Trophoblast cell (in vitro differentiated cells and primary cell): ENCODE measurements around the gene MAP1A.

Source experiments
- DNase-seq, 2 donors: peaks; one replicate each; pipeline ENCODE4 v3.0.0-alpha.2; 2016
- H2AFZ ChIP-seq: 2 replicates; pipeline ENCODE4 v1.6.1; 2013; ENCODE audit warnings: low read length, moderate library complexity, mild to moderate bottlenecking; ENCODE audit not compliant: insufficient read depth, poor library complexity
- H2AK5ac ChIP-seq: 2 replicates; pipeline ENCODE4 v1.6.1; 2013; ENCODE audit warnings: mild to moderate bottlenecking, low read length
- H2BK120ac ChIP-seq: 2 replicates; pipeline ENCODE4 v1.6.1; 2013; ENCODE audit warnings: low read length, mild to moderate bottlenecking, moderate library complexity; ENCODE audit not compliant: insufficient read depth, poor library complexity
- H2BK12ac ChIP-seq: 2 replicates; pipeline ENCODE4 v1.6.1; 2013; ENCODE audit warnings: mild to moderate bottlenecking, low read length, moderate library complexity
- H2BK5ac ChIP-seq: 2 replicates; pipeline ENCODE4 v1.6.1; 2013; ENCODE audit warnings: low read length, low read depth, moderate library complexity, mild to moderate bottlenecking; ENCODE audit not compliant: poor library complexity
- H3K14ac ChIP-seq: 2 replicates; pipeline ENCODE4 v1.6.1; 2013; ENCODE audit warnings: mild to moderate bottlenecking, low read length
- H3K18ac ChIP-seq: 2 replicates; pipeline ENCODE4 v1.6.1; 2013; ENCODE audit warnings: mild to moderate bottlenecking, low read length
- H3K23ac ChIP-seq: 2 replicates; pipeline ENCODE4 v1.6.1; 2013; ENCODE audit warnings: low read length
- H3K27ac ChIP-seq: 2 replicates; pipeline ENCODE4 v1.5.1; 2013; ENCODE audit warnings: low read depth, mild to moderate bottlenecking, inconsistent platforms, low read length, moderate library complexity
- H3K27me3 ChIP-seq: 2 replicates; pipeline ENCODE4 v1.6.1; 2013; ENCODE audit warnings: inconsistent platforms, mild to moderate bottlenecking, low read length, moderate library complexity; ENCODE audit not compliant: insufficient read depth
- H3K36me3 ChIP-seq, 2 experiments: 1 replicate in 1 of 2; 2 replicates in 1 of 2; pipeline ENCODE4 v1.6.1; 2013; ENCODE audit warnings: low read length in 2 of 2, mild to moderate bottlenecking in 2 of 2, moderate library complexity in 1 of 2; ENCODE audit not compliant: insufficient read depth in 2 of 2, control insufficient read depth in 1 of 2
- H3K4ac ChIP-seq: 2 replicates; pipeline ENCODE4 v1.6.1; 2013; ENCODE audit warnings: low read depth, mild to moderate bottlenecking, low read length, moderate library complexity
- H3K4me1 ChIP-seq, 2 experiments: 1 replicate in 1 of 2; 2 replicates in 1 of 2; pipeline ENCODE4 v1.6.1; 2013; ENCODE audit warnings: low read length in 2 of 2, mild to moderate bottlenecking in 2 of 2, moderate library complexity in 1 of 2; ENCODE audit not compliant: insufficient read depth in 2 of 2, control insufficient read depth in 1 of 2
- H3K4me2 ChIP-seq: 2 replicates; pipeline ENCODE4 v1.6.1; 2013; ENCODE audit warnings: inconsistent platforms, mild to moderate bottlenecking, low read length, moderate library complexity
- H3K4me3 ChIP-seq: 2 replicates; pipeline ENCODE4 v1.5.1; 2013; ENCODE audit warnings: mild to moderate bottlenecking, low read depth, low read length, inconsistent platforms
- H3K79me1 ChIP-seq: one replicate; pipeline ENCODE4 v1.6.1; 2013; ENCODE audit warnings: low read length
- H3K79me2 ChIP-seq: 2 replicates; pipeline ENCODE4 v1.6.1; 2013; ENCODE audit warnings: low read length, mild to moderate bottlenecking; ENCODE audit not compliant: control insufficient read depth, insufficient read depth, poor library complexity
- H3K9ac ChIP-seq: 2 replicates; pipeline ENCODE4 v1.6.1; 2013; ENCODE audit warnings: mild to moderate bottlenecking, low read length
- H3K9me3 ChIP-seq: 2 replicates; pipeline ENCODE4 v1.6.1; 2013; ENCODE audit warnings: low read depth, mild to moderate bottlenecking, control low read depth, inconsistent platforms, low read length; ENCODE audit not compliant: insufficient read depth
- H4K12ac ChIP-seq: 2 replicates; pipeline ENCODE4 v1.6.1; 2013; ENCODE audit warnings: low read depth, mild to moderate bottlenecking, low read length, moderate library complexity
- H4K8ac ChIP-seq: 2 replicates; pipeline ENCODE4 v1.6.1; 2013; ENCODE audit warnings: low read depth, mild to moderate bottlenecking, low read length, moderate library complexity
- H4K91ac ChIP-seq: one replicate; pipeline ENCODE4 v1.6.1; 2013; ENCODE audit warnings: low read depth, mild to moderate bottlenecking, low read length, moderate library complexity
- WGBS: extraction: QIAGEN DNeasy Blood & Tissue Kit; methylation state at CpG from one replicate; pipeline ENCODE4 v1.1.7; 2013; ENCODE audit warnings: missing lambda C conversion rate; ENCODE audit not compliant: insufficient read length, insufficient coverage; ENCODE audit errors: extremely low coverage; 5-methylcytosine and 5-hydroxymethylcytosine counted together

Gene MAP1A

DNA sequence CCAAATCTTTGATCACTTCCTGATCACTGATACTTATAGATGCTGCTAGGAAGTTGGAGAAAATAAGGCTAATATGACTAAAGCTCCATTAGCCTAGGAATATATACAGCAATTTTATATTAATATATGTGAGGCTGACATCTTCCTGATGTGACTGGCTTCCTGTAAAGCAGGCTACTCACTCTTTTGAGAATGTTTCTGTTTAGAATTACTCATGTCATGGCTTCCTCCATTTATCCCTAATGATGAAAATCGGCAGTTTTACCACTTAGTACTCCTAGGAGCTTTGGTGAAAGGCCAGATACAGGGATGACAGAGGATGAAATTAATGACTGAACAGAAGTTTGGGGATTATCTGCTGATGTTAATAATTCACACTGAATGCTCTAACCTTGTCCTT is 3.9 kb upstream of the MAP1A start:
- Histone ChIP-seq H3K36me3 (no peaks in the 10 kb centered on the region), H4K91ac (no peak overlapping the region), H2BK5ac (no peak overlapping the region), H3K14ac (no peak overlapping the region), H2BK12ac (no peak overlapping the region), H3K27me3 (no peaks in the 10 kb centered on the region), H3K79me1 (peaks cover 6% of the 10 kb centered on the region), H3K9me3 (peaks cover 1% of the 10 kb centered on the region), H3K4me1 (peaks cover 11 to 25% of the 10 kb centered on the region in 2 experiments), H2AFZ (no peak overlapping the region), H3K23ac (no peak overlapping the region), H3K79me2 (no peaks in the 10 kb centered on the region), H3K4ac (no peak overlapping the region), H3K4me2 (no peak overlapping the region), H2AK5ac (no peak overlapping the region), H3K9ac (no peak overlapping the region), H3K18ac (no peak overlapping the region), H4K8ac (no peak overlapping the region), H4K12ac (no peak overlapping the region), H3K4me3 (no peak overlapping the region), H3K27ac (no peak overlapping the region), H2BK120ac (no peak overlapping the region)
- WGBS, result no CpG with 5 or more reads among the region's 1 CpG
- DNase-seq, result no peak

- Histone ChIP-seq H2AFZ (no peak overlapping the region), H3K27me3 (no peaks in the 10 kb centered on the region), H3K23ac (no peak overlapping the region), H3K79me2 (no peaks in the 10 kb centered on the region), H3K14ac (no peak overlapping the region), H3K27ac (no peak overlapping the region), H3K79me1 (peaks cover 6% of the 10 kb centered on the region), H3K4me2 (no peak overlapping the region), H3K18ac (no peak overlapping the region), H2BK5ac (no peak overlapping the region), H4K91ac (no peak overlapping the region), H3K9me3 (peaks cover 1% of the 10 kb centered on the region), H4K8ac (no peak overlapping the region), H3K36me3 (no peaks in the 10 kb centered on the region), H3K4ac (no peak overlapping the region), H3K9ac (no peak overlapping the region), H3K4me1 (peaks cover 11 to 26% of the 10 kb centered on the region in 2 experiments), H4K12ac (no peak overlapping the region), H2BK120ac (no peak overlapping the region), H2AK5ac (no peak overlapping the region), H2BK12ac (no peak overlapping the region), H3K4me3 (no peak overlapping the region)
- no CpG with 5 or more reads among the region's 4 CpGs for WGBS
- DNase-seq, result peak in 1 of 2 donors; percentile 48
Observed at GRCh38 chr15:43514241-43515057, 3.0 kb upstream of the MAP1A start.

GRCh38 chr15:43515741-43516140 is 1.7 kb upstream of the MAP1A start:
- Histone ChIP-seq H3K4me1 (peaks cover 11 to 26% of the 10 kb centered on the region in 2 experiments), H3K4ac (no peak overlapping the region), H4K8ac (no peak overlapping the region), H2BK120ac (no peak overlapping the region), H2AK5ac (no peak overlapping the region), H3K9ac (no peak overlapping the region), H3K79me2 (no peaks in the 10 kb centered on the region), H2AFZ (no peak overlapping the region), H2BK5ac (no peak overlapping the region), H3K14ac (no peak overlapping the region), H4K12ac (no peak overlapping the region), H4K91ac (no peak overlapping the region), H3K36me3 (no peaks in the 10 kb centered on the region), H3K79me1 (peaks cover 6% of the 10 kb centered on the region), H3K27ac (no peak overlapping the region), H3K23ac (no peak overlapping the region), H3K4me2 (no peak overlapping the region), H2BK12ac (no peak overlapping the region), H3K9me3 (peaks cover 1% of the 10 kb centered on the region), H3K27me3 (no peaks in the 10 kb centered on the region), H3K18ac (no peak overlapping the region), H3K4me3 (no peak overlapping the region)
- no peak for DNase-seq
- no CpG with 5 or more reads among the region's 2 CpGs for WGBS

- no peak overlapping the region for H2BK12ac ChIP-seq
- no peak overlapping the region for H3K4me3 ChIP-seq
- no peak overlapping the region for H3K27ac ChIP-seq
- H3K14ac ChIP-seq, result no peak overlapping the region
- no peak overlapping the region for H4K12ac ChIP-seq
- no peak overlapping the region for H3K18ac ChIP-seq
- no peak overlapping the region for H3K4ac ChIP-seq
- no peak overlapping the region for H3K4me2 ChIP-seq
- no peak overlapping the region for H2BK5ac ChIP-seq
- H4K91ac ChIP-seq, result no peak overlapping the region
- H3K79me1 ChIP-seq, result peaks cover 6% of the 10 kb centered on the region
- no peak overlapping the region for H2AK5ac ChIP-seq
- peaks cover 9 to 23% of the 10 kb centered on the region in 2 experiments for H3K4me1 ChIP-seq
- H3K9ac ChIP-seq, result no peak overlapping the region
- H3K9me3 ChIP-seq, result peaks cover 1% of the 10 kb centered on the region
- H3K79me2 ChIP-seq, result no peaks in the 10 kb centered on the region
- no peak overlapping the region for H2AFZ ChIP-seq
- H4K8ac ChIP-seq, result no peak overlapping the region
- no peak for DNase-seq
- H2BK120ac ChIP-seq, result no peak overlapping the region
- WGBS, result no CpG with 5 or more reads among the region's 5 CpGs
- no peak overlapping the region for H3K23ac ChIP-seq
- H3K36me3 ChIP-seq, result no peaks in the 10 kb centered on the region
- H3K27me3 ChIP-seq, result no peaks in the 10 kb centered on the region
Observed at GRCh38 chr15:43516185-43516584, 1.2 kb upstream of the MAP1A start.
